Tibial artery (tissue), 4 donors: ENCODE results near the gene SMIM24.

Experiments
- DNase-seq, 2 donors: peaks; one replicate each; pipeline ENCODE4 v3.0.0-alpha.2; 2019
- H3K27ac ChIP-seq, 2 donors: fragments of 200-600 bp; sonication (generic) in 1 of 2; 1 replicate in 1 of 2; 2 replicates in 1 of 2; pipeline ENCODE4 v1.5.1; 2018 to 2019; ENCODE audit warnings: mild to moderate bottlenecking in 1 of 2
- H3K27me3 ChIP-seq, 2 donors: fragments of 200-600 bp; sonication (generic) in 1 of 2; one replicate each; pipeline versions ENCODE4 v1.5.1 to v1.6.0; 2016 to 2019
- H3K36me3 ChIP-seq, 3 donors: fragments of 200-600 bp; sonication (generic) in 2 of 3; one replicate each; pipeline ENCODE4 v1.5.1; 2016 to 2019; ENCODE audit warnings: mild to moderate bottlenecking in 2 of 3
- H3K4me1 ChIP-seq, 4 donors: fragments of 200-600 bp; sonication (generic) in 2 of 4; 1 replicate in 3 of 4; 2 replicates in 1 of 4; pipeline ENCODE4 v1.5.1; 2016 to 2019
- H3K4me3 ChIP-seq, 2 donors: fragments of 200-600 bp; sonication (generic) in 1 of 2; 1 replicate in 1 of 2; 2 replicates in 1 of 2; pipeline ENCODE4 v1.5.1; 2018 to 2019; ENCODE audit warnings: mild to moderate bottlenecking in 2 of 2
- H3K9me3 ChIP-seq, 3 donors: fragments of 200-600 bp; sonication (generic) in 1 of 3; one replicate each; pipeline ENCODE4 v1.5.1; 2016 to 2019
- CTCF ChIP-seq, 2 experiments: fragments of 200-600 bp in 1 of 2; fragments of 450-650 bp in 1 of 2; IDR thresholded peaks; one replicate each; pipeline ENCODE4 v1.5.1; 2017 to 2019; ENCODE audit warnings: antibody characterized with exemption in 2 of 2, mild to moderate bottlenecking in 1 of 2, moderate library complexity in 1 of 2
- intact Hi-C: fragments of 100-400 bp; cut with DNase I; formaldehyde crosslinking; loops from one replicate; pipeline ENCODE4 v1.15.0; 2023; ENCODE audit warnings: low total_unique reads

SMIM24 gene

GRCh38 chr19:3457528-3458228 lies 22.6 kb downstream of the SMIM24 start:
- intact Hi-C loops: no loop called here
- Histone ChIP-seq H3K27me3 (no peaks in the 10 kb centered on the region), H3K4me1 (peaks cover 4 to 61% (median 51%) of the 10 kb centered on the region in 4 donors), H3K9me3 (no peaks in the 10 kb centered on the region), H3K36me3 (peaks cover 38 to 64% (median 47%) of the 10 kb centered on the region in 3 donors), H3K4me3 (no peak overlapping the region), H3K27ac (peak overlapping the region; percentile 94 to 98)
- TF ChIP-seq CTCF (IDR thresholded peaks at IDR 0.05): no peak
- peak; percentile 38 to 84 for DNase-seq

GRCh38 chr19:3456925-3457527 lies 23.3 kb downstream of the SMIM24 start:
- Histone ChIP-seq H3K27ac (peak overlapping the region; percentile 94 to 98), H3K4me1 (peaks cover 4 to 61% (median 57%) of the 10 kb centered on the region in 4 donors), H3K9me3 (no peaks in the 10 kb centered on the region), H3K36me3 (peaks cover 39 to 67% (median 52%) of the 10 kb centered on the region in 3 donors), H3K4me3 (no peak overlapping the region), H3K27me3 (no peaks in the 10 kb centered on the region)
- intact Hi-C loops: no loop called here
- DNase-seq: no peak
- TF ChIP-seq CTCF (IDR thresholded peaks at IDR 0.05): no peak

- H3K4me1 ChIP-seq: peaks cover 9 to 64% (median 59%) of the 10 kb centered on the region in 4 donors
- peak overlapping the region; percentile 94 to 98 for H3K27ac ChIP-seq
- intact Hi-C loops: no loop called here
- peaks cover 40 to 72% (median 52%) of the 10 kb centered on the region in 3 donors for H3K36me3 ChIP-seq
- H3K4me3 ChIP-seq: no peak overlapping the region
- no peaks in the 10 kb centered on the region for H3K9me3 ChIP-seq
- no peak for DNase-seq
- TF ChIP-seq CTCF (IDR thresholded peaks at IDR 0.05): no peak
- no peaks in the 10 kb centered on the region for H3K27me3 ChIP-seq
Measured at GRCh38 chr19:3455960-3456601, 24.2 kb downstream of the SMIM24 start.

GRCh38 chr19:3455393-3455955 lies 24.9 kb downstream of the SMIM24 start:
- Histone ChIP-seq H3K27me3 (no peaks in the 10 kb centered on the region), H3K36me3 (peaks cover 40 to 72% (median 54%) of the 10 kb centered on the region in 3 donors), H3K4me3 (no peak overlapping the region), H3K27ac (peak overlapping the region; percentile 94 to 98), H3K9me3 (no peaks in the 10 kb centered on the region), H3K4me1 (peaks cover 9 to 61% (median 55%) of the 10 kb centered on the region in 4 donors)
- intact Hi-C loops: no loop called here
- no peak for TF ChIP-seq CTCF (IDR thresholded peaks at IDR 0.05)
- no peak for DNase-seq

- H3K9me3 ChIP-seq: no peaks in the 10 kb centered on the region
- intact Hi-C loops: no loop called here
- H3K4me1 ChIP-seq: peaks cover 9 to 61% (median 48%) of the 10 kb centered on the region in 4 donors
- H3K36me3 ChIP-seq: peaks cover 40 to 75% (median 61%) of the 10 kb centered on the region in 3 donors
- no peaks in the 10 kb centered on the region for H3K27me3 ChIP-seq
- H3K4me3 ChIP-seq: no peak overlapping the region
- DNase-seq: no peak
- peak overlapping the region; percentile 88 to 93 for H3K27ac ChIP-seq
- TF ChIP-seq CTCF (IDR thresholded peaks at IDR 0.05): no peak
Measured at GRCh38 chr19:3454656-3455392, 25.5 kb downstream of the SMIM24 start.
